Gastrocnemius medialis (tissue), 4 donors: ENCODE results near the gene ASB10. TPM values are rescaled to one million over a fixed set of nuclear protein-coding genes. Genes with fewer than 3 reads are reported as not detected.
A peak's percentile ranks its signal among the peaks of the same experiment; 100 is the strongest.

Source experiments
- ATAC-seq, 2 donors: fragments of 150-250 bp; one replicate each; pipeline ENCODE4 v1.9.1; 2016
- DNase-seq, 2 donors: peaks; one replicate each; pipeline ENCODE4 v3.0.0-alpha.2; 2019
- H3K27ac ChIP-seq, 4 donors: fragments of 200-600 bp; sonication (generic); 1 replicate in 1 of 4; 2 replicates in 3 of 4; pipeline ENCODE4 v1.5.1; 2016 to 2018; ENCODE audit warnings: mild to moderate bottlenecking in 2 of 4, moderate library complexity in 1 of 4
- H3K27me3 ChIP-seq, 3 donors: fragments of 200-600 bp; sonication (generic) in 2 of 3; 1 replicate in 1 of 3; 2 replicates in 2 of 3; pipeline versions ENCODE4 v1.5.1 to v1.6.0; 2016 to 2019; ENCODE audit warnings: mild to moderate bottlenecking in 1 of 3, moderate library complexity in 1 of 3
- H3K36me3 ChIP-seq, 2 donors: fragments of 200-600 bp; sonication (generic) in 1 of 2; one replicate each; pipeline ENCODE4 v1.5.1; 2017 to 2018
- H3K4me1 ChIP-seq, 2 donors: fragments of 200-600 bp; sonication (generic) in 1 of 2; one replicate each; pipeline ENCODE4 v1.5.1; 2016 to 2017; ENCODE audit warnings: mild to moderate bottlenecking in 2 of 2
- H3K4me3 ChIP-seq, 4 donors: fragments of 200-600 bp; sonication (generic) in 3 of 4; 1 replicate in 1 of 4; 2 replicates in 3 of 4; pipeline ENCODE4 v1.5.1; 2016 to 2019; ENCODE audit warnings: mild to moderate bottlenecking in 2 of 4
- H3K9me3 ChIP-seq, 3 donors: fragments of 200-600 bp; sonication (generic) in 2 of 3; 1 replicate in 1 of 3; 2 replicates in 2 of 3; pipeline ENCODE4 v1.5.1; 2016 to 2019
- POLR2A ChIP-seq, 2 donors: fragments of 450-650 bp; IDR thresholded peaks; one replicate each; pipeline ENCODE4 v1.6.1; 2017; ENCODE audit warnings: antibody characterized with exemption in 2 of 2, mild to moderate bottlenecking in 2 of 2, moderate library complexity in 2 of 2
- in situ Hi-C, 4 donors: fragments of 200-750 bp; cut with MboI; loops; one replicate each; pipeline versions ENCODE4 v1.15.0 to v1.8.0; 2017; ENCODE audit warnings: low sequenced_read_pairs in 4 of 4
- intact Hi-C: fragments of 100-400 bp; cut with DNase I; formaldehyde crosslinking; loops from one replicate; pipeline ENCODE4 v1.15.1; 2023; ENCODE audit warnings: low total_unique reads
- total RNA-seq, 4 donors: library from RNA; depleted of rRNA; stranded (reverse); fragments of >200 nt; gene quantifications; one replicate each; pipeline versions ENCODE4 v1.1.0 to v1.2.3, GENCODE V29; 2016
- TF ChIP-seq, protein P1 (sequence below), 5 experiments: fragments of 450-650 bp in 3 of 5; fragments of 200-600 bp in 2 of 5; sonication (generic) in 2 of 5; IDR thresholded peaks in 4 of 5; conservative IDR thresholded peaks in 1 of 5; 1 replicate in 4 of 5; 2 replicates in 1 of 5; pipeline ENCODE4 v1.5.1; 2016 to 2019; ENCODE audit warnings: antibody characterized with exemption in 5 of 5, mild to moderate bottlenecking in 3 of 5, moderate library complexity in 3 of 5

The ASB10 gene
- total RNA-seq, 4 donors from 2014 or later: 17.1 to 24.8 (median 21.6) TPM

GRCh38 chr7:151168003-151168786, 18.9 kb downstream of the ASB10 start:
- H3K36me3 ChIP-seq: no peaks in the 10 kb centered on the region
- H3K4me3 ChIP-seq: peak overlapping the region; percentile 53 to 65 (median 56)
- no peak for TF ChIP-seq POLR2A (IDR thresholded peaks at IDR 0.05)
- TF ChIP-seq, protein P1, sequence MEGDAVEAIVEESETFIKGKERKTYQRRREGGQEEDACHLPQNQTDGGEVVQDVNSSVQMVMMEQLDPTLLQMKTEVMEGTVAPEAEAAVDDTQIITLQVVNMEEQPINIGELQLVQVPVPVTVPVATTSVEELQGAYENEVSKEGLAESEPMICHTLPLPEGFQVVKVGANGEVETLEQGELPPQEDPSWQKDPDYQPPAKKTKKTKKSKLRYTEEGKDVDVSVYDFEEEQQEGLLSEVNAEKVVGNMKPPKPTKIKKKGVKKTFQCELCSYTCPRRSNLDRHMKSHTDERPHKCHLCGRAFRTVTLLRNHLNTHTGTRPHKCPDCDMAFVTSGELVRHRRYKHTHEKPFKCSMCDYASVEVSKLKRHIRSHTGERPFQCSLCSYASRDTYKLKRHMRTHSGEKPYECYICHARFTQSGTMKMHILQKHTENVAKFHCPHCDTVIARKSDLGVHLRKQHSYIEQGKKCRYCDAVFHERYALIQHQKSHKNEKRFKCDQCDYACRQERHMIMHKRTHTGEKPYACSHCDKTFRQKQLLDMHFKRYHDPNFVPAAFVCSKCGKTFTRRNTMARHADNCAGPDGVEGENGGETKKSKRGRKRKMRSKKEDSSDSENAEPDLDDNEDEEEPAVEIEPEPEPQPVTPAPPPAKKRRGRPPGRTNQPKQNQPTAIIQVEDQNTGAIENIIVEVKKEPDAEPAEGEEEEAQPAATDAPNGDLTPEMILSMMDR (IDR thresholded peaks at IDR 0.05 in 4 of 5, conservative IDR thresholded peaks at IDR 0.05 in 1 of 5): peak; percentile 36 to 79 (median 70)
- no peaks in the 10 kb centered on the region for H3K9me3 ChIP-seq
- intact Hi-C loops (loop anchor here (2.0 kb wide), 1 partner anchor 79 kb away; no protein-coding TSS in a partner anchor), in situ Hi-C loops (no loop called here)
- peaks cover 3 to 10% of the 10 kb centered on the region in 2 donors for H3K4me1 ChIP-seq
- ATAC-seq (peak; percentile 59 to 60), DNase-seq (no peak)
- peaks cover 0 to 3% (median 0%) of the 10 kb centered on the region in 3 donors for H3K27me3 ChIP-seq
- H3K27ac ChIP-seq: no peak overlapping the region

- H3K27me3 ChIP-seq: peaks cover 0 to 3% (median 0%) of the 10 kb centered on the region in 3 donors
- in situ Hi-C loops: no loop called here
These were observed 19.7 kb downstream of the ASB10 start, which contains the start of gene GBX1 for GRCh38 chr7:151167197-151167961. TSS of gene GBX1 (minus strand) at chr7:151167694. CDS start at chr7:151167548, 146 bp downstream.

GRCh38 chr7:151166629-151167196, 20.3 kb downstream of the ASB10 start:
- Histone ChIP-seq H3K9me3 (no peaks in the 10 kb centered on the region), H3K4me1 (peaks cover 3 to 10% of the 10 kb centered on the region in 2 donors), H3K27me3 (peaks cover 0 to 3% (median 0%) of the 10 kb centered on the region in 3 donors), H3K36me3 (no peaks in the 10 kb centered on the region), H3K27ac (no peak overlapping the region), H3K4me3 (peak overlapping the region; percentile 53 to 65 (median 56))
- ATAC-seq: no peak
- TF ChIP-seq, protein P1 (IDR thresholded peaks at IDR 0.05 in 4 of 5, conservative IDR thresholded peaks at IDR 0.05 in 1 of 5): no peak
- no peak for TF ChIP-seq POLR2A (IDR thresholded peaks at IDR 0.05)
- in situ Hi-C loops: no loop called here
- DNase-seq: no peak
- intact Hi-C loops: no loop called here

More at GRCh38 chr7:151167197-151167961, 19.7 kb downstream of the ASB10 start, which contains the start of gene GBX1:
- ATAC-seq: peak; percentile 42 to 57
- Histone ChIP-seq H3K27ac (no peak within 1 kb of the TSS), H3K36me3 (no peaks in the 10 kb centered on the region), H3K4me3 (peak within 1 kb of the TSS; percentile 53 to 65 (median 56)), H3K4me1 (peaks cover 3 to 10% of the 10 kb centered on the region in 2 donors), H3K9me3 (no peaks in the 10 kb centered on the region)
- TF ChIP-seq, protein P1 (IDR thresholded peaks at IDR 0.05 in 4 of 5, conservative IDR thresholded peaks at IDR 0.05 in 1 of 5): peak in 2 of 5 experiments; percentile 18 to 28
- TF ChIP-seq POLR2A (IDR thresholded peaks at IDR 0.05): peak in 1 of 2 donors; percentile 38
- DNase-seq: no peak
- intact Hi-C loops: no loop called here

- no peak for ATAC-seq
- H3K27ac ChIP-seq: no peak overlapping the region
- peaks cover 0 to 3% (median 0%) of the 10 kb centered on the region in 3 donors for H3K27me3 ChIP-seq
- peaks cover under 1% of the 10 kb centered on the region in 2 donors for H3K4me1 ChIP-seq
- H3K36me3 ChIP-seq: no peaks in the 10 kb centered on the region
- no peak for TF ChIP-seq POLR2A (IDR thresholded peaks at IDR 0.05)
- TF ChIP-seq, protein P1 (IDR thresholded peaks at IDR 0.05 in 4 of 5, conservative IDR thresholded peaks at IDR 0.05 in 1 of 5): no peak
- H3K4me3 ChIP-seq: no peak overlapping the region
- no peak for DNase-seq
- intact Hi-C loops (no loop called here), in situ Hi-C loops (no loop called here)
- no peaks in the 10 kb centered on the region for H3K9me3 ChIP-seq
These were observed 25.3 kb downstream of the ASB10 start for GRCh38 chr7:151161757-151162156.
